SK-N-DZ (cell line): ENCODE data around the gene FXYD1. TPM values are rescaled to one million over a fixed set of nuclear protein-coding genes. Genes with fewer than 3 reads are reported as not detected.
"Not testable (repeated sequence)": the region's sequence is repeated elsewhere in the genome, so short reads cannot be mapped to it uniquely, and the experiment has no call there.

ENCODE experiments used
- DNase-seq: peaks from one replicate; pipeline ENCODE4 v3.0.0-alpha.2; 2015; ENCODE audit warnings: low spot score
- polyA plus RNA-seq, 2 experiments: library from polyadenylated mRNA; depleted of rRNA; stranded (reverse); fragments of >200 nt; gene quantifications; 2 replicates each; pipeline ENCODE4 v1.2.3, GENCODE V29; 2014

FXYD1 gene
- polyA plus RNA-seq (2014; cell fraction: cytosol; rRNA removed): not detected in 2 replicates
- polyA plus RNA-seq (2014; cell fraction: nucleus; rRNA removed): not detected in 2 replicates

GRCh38 chr19:35138305-35138892 is at the start of gene FXYD1:
TSS of gene FXYD1 (plus strand) at chr19:35138824. CDS start at chr19:35140080, 1,256 bp downstream.
- no peak for DNase-seq

- DNase-seq: no peak
These were observed 49.1 kb upstream of the FXYD1 start for GRCh38 chr19:35089554-35089953.

- DNase-seq: no peak
These were observed 48.5 kb upstream of the FXYD1 start for GRCh38 chr19:35090160-35090505.

- peak; percentile 41 for DNase-seq
These were observed 48.0 kb upstream of the FXYD1 start for GRCh38 chr19:35090506-35091214.

- DNase-seq: no peak
These were observed 45.2 kb upstream of the FXYD1 start for GRCh38 chr19:35093430-35093829.

- DNase-seq: no peak
These were observed 44.5 kb upstream of the FXYD1 start for GRCh38 chr19:35093941-35094647.

- no peak for DNase-seq
These were observed 44.0 kb upstream of the FXYD1 start for GRCh38 chr19:35094656-35095055.

- no peak for DNase-seq
These were observed 42.8 kb upstream of the FXYD1 start for GRCh38 chr19:35095667-35096368.

GRCh38 chr19:35098413-35099049 is 40.1 kb upstream of the FXYD1 start:
- no peak for DNase-seq

- no peak for DNase-seq
These were observed 39.3 kb upstream of the FXYD1 start for GRCh38 chr19:35099155-35099896.

GRCh38 chr19:35099897-35100275 is 38.7 kb upstream of the FXYD1 start:
- no peak for DNase-seq

GRCh38 chr19:35100588-35101533 is 37.8 kb upstream of the FXYD1 start:
- no peak for DNase-seq

- not testable (repeated sequence) for DNase-seq
These were observed 36.7 kb upstream of the FXYD1 start for GRCh38 chr19:35101949-35102348.

- DNase-seq: not testable (repeated sequence)
These were observed 35.0 kb upstream of the FXYD1 start for GRCh38 chr19:35103614-35104013.

GRCh38 chr19:35104361-35104760 is 34.3 kb upstream of the FXYD1 start:
- no peak for DNase-seq

GRCh38 chr19:35105047-35105410 is 33.6 kb upstream of the FXYD1 start:
- no peak for DNase-seq

- DNase-seq: no peak
These were observed 33.0 kb upstream of the FXYD1 start for GRCh38 chr19:35105411-35106290.

- no peak for DNase-seq
These were observed 32.4 kb upstream of the FXYD1 start for GRCh38 chr19:35106291-35106583.
